Spleen (tissue), 13 donors: ENCODE results near the gene SLC28A3. TPM values are rescaled to one million over a fixed set of nuclear protein-coding genes. Genes with fewer than 3 reads are reported as not detected.
"Not testable (repeated sequence)": the region's sequence is repeated elsewhere in the genome, so short reads cannot be mapped to it uniquely, and the experiment has no call there.

ENCODE experiments used
- DNase-seq: peaks from one replicate; pipeline ENCODE4 v3.0.0-alpha.2; 2020
- H3K27ac ChIP-seq, 8 donors: fragments of 200-600 bp; sonication (generic) in 7 of 8; 1 replicate in 4 of 8; 2 replicates in 4 of 8; pipeline versions ENCODE4 v1.5.0 to v1.8.0; 2016 to 2021; ENCODE audit warnings: inconsistent platforms in 4 of 8, mild to moderate bottlenecking in 4 of 8, moderate library complexity in 1 of 8
- H3K27me3 ChIP-seq, 7 donors: fragments of 200-600 bp; sonication (generic) in 6 of 7; replicated peaks in 1 of 7; 1 replicate in 4 of 7; 2 replicates in 3 of 7; pipeline versions ENCODE4 v1.5.0 to v1.8.0; 2016 to 2021; ENCODE audit warnings: inconsistent platforms in 3 of 7, mild to moderate bottlenecking in 1 of 7
- H3K36me3 ChIP-seq, 6 donors: fragments of 200-600 bp; sonication (generic) in 5 of 6; 1 replicate in 4 of 6; 2 replicates in 2 of 6; pipeline versions ENCODE4 v1.5.0 to v1.8.0; 2016 to 2021; ENCODE audit warnings: inconsistent platforms in 2 of 6
- H3K4me1 ChIP-seq, 6 donors: fragments of 200-600 bp; sonication (generic) in 5 of 6; 1 replicate in 3 of 6; 2 replicates in 3 of 6; pipeline versions ENCODE4 v1.5.0 to v1.8.0; 2016 to 2021; ENCODE audit warnings: inconsistent platforms in 3 of 6
- H3K4me3 ChIP-seq, 8 donors: fragments of 200-600 bp; sonication (generic) in 7 of 8; 1 replicate in 4 of 8; 2 replicates in 4 of 8; pipeline versions ENCODE4 v1.5.0 to v1.8.0; 2016 to 2021; ENCODE audit warnings: inconsistent platforms in 4 of 8, mild to moderate bottlenecking in 4 of 8, moderate library complexity in 2 of 8
- H3K9me3 ChIP-seq, 8 donors: fragments of 200-600 bp; sonication (generic) in 7 of 8; 1 replicate in 4 of 8; 2 replicates in 4 of 8; pipeline versions ENCODE4 v1.5.0 to v1.8.0; 2016 to 2021; ENCODE audit warnings: inconsistent platforms in 4 of 8
- CTCF ChIP-seq, 11 experiments: fragments of 200-600 bp in 7 of 11; fragments of 450-650 bp in 4 of 11; sonication (generic) in 4 of 11; IDR thresholded peaks in 8 of 11; conservative IDR thresholded peaks in 3 of 11; 1 replicate in 7 of 11; 2 replicates in 4 of 11; pipeline versions ENCODE4 v1.4.0 to v1.8.0; 2016 to 2021; ENCODE audit warnings: antibody characterized with exemption in 11 of 11, inconsistent platforms in 4 of 11, mild to moderate bottlenecking in 1 of 11
- POLR2A ChIP-seq, 3 donors: fragments of 450-650 bp; IDR thresholded peaks; one replicate each; pipeline ENCODE4 v1.5.1; 2017; ENCODE audit warnings: antibody characterized with exemption in 3 of 3, mild to moderate bottlenecking in 1 of 3
- POLR2AphosphoS5 ChIP-seq, 3 donors: sonication (generic); formaldehyde crosslinking; IDR thresholded peaks; one replicate each; pipeline ENCODE4 v1.5.1; 2017; ENCODE audit warnings: antibody characterized with exemption in 3 of 3
- WGBS, 5 donors: extraction: QIAGEN DNeasy Blood & Tissue Kit in 3 of 5; methylation state at CpG; one replicate each; pipeline versions ENCODE4 v1.1.5 to v1.1.7; 2013 to 2018; 5-methylcytosine and 5-hydroxymethylcytosine counted together
- intact Hi-C: fragments of 100-400 bp; cut with DNase I; formaldehyde crosslinking; loops from one replicate; pipeline ENCODE4 v1.15.0; 2023; ENCODE audit warnings: low total_unique reads
- long read RNA-seq, 2 donors: transcript quantifications; one replicate each; lab custom pipeline, GENCODE V29; 2026
- polyA plus RNA-seq, 3 donors: library from polyadenylated mRNA; stranded (reverse); fragments of 200-250 nt; gene quantifications; one replicate each; pipeline ENCODE4 v1.2.1, GENCODE V29; 2013
- total RNA-seq, 7 donors: library from RNA; depleted of rRNA in 3 of 7; stranded (reverse); fragments of >200 nt in 3 of 7; fragmentation: NEBNext Ultra II Directional in 4 of 7; extraction: Animal tissue kit (Norgen Biotek cat#: 25700) in 4 of 7; gene quantifications; one replicate each; pipeline versions ENCODE4 v1.1.0 to v1.2.1, GENCODE V29; 2016 to 2021
- donor health status: healthy with polysubstance abuse.
- donor health status: DM: no; HTN: no; CAD: no; lungs with moderate emphysema.
- donor health status: DM: no; HTN: no; CAD: no.
- donor health status: Bipolar disorder and iron deficiency.
- donor health status: healthy.
- donor health status: DM: no; HTN: no; CAD: no.
- donor health status: DM: yes; HTN: yes; CAD: no.

The SLC28A3 gene
- total RNA-seq (1 to 10 TPM in 2 of 7 donors, under 1 TPM in 4, not detected in 1; 0.44 to 1.2 (median 0.62) TPM), polyA plus RNA-seq (under 1 TPM; 0.06 to 0.38 (median 0.22) TPM)
- long read RNA-seq, donor 1, result 0 reads
- long read RNA-seq, donor 2, full-length matches to known transcripts, result 1 of 1 reads
- long read RNA-seq, donor 2, partial matches to known transcripts, result 0 of 1 reads
- long read RNA-seq, donor 2, other reads (novel, unspliced or antisense), result 0 of 1 reads

- H3K4me1 ChIP-seq, result no peaks in the 10 kb centered on the region
- TF ChIP-seq POLR2AphosphoS5 (IDR thresholded peaks at IDR 0.05) (no peak), POLR2A (IDR thresholded peaks at IDR 0.05) (no peak), CTCF (IDR thresholded peaks at IDR 0.05 in 8 of 11, conservative IDR thresholded peaks at IDR 0.05 in 3 of 11) (no peak)
- no peak for DNase-seq
- H3K27ac ChIP-seq, result no peak within 1 kb of the TSS
- no peak within 1 kb of the TSS for H3K4me3 ChIP-seq
- WGBS, 5 donors, result 76 to 88% (median 86%) methylated on average over 5 of the region's 5 CpGs
- no peaks in the 10 kb centered on the region for H3K36me3 ChIP-seq
- no peaks in the 10 kb centered on the region for H3K9me3 ChIP-seq
- H3K27me3 ChIP-seq, result no peaks in the 10 kb centered on the region
- intact Hi-C loops, result no loop called here
These were observed at the start of gene SLC28A3 for GRCh38 chr9:84340535-84340934. TSS of gene SLC28A3 (minus strand) at chr9:84340758. CDS start at chr9:84340633, 125 bp downstream.

GRCh38 chr9:84390254-84390653 lies 49.7 kb upstream of the SLC28A3 start:
- not testable (repeated sequence) for H3K36me3 ChIP-seq, DNase-seq, H3K4me1 ChIP-seq, H3K4me3 ChIP-seq, H3K9me3 ChIP-seq, H3K27ac ChIP-seq
- peaks cover 0 to 18% (median 0%) of the 10 kb centered on the region in 7 donors for H3K27me3 ChIP-seq
- intact Hi-C loops, result loop anchor here (10.0 kb wide), 2 partner anchors 565 to 1395 kb away; no protein-coding TSS in a partner anchor
- 61 to 80% (median 73%) methylated on average over 7 of the region's 7 CpGs for WGBS, 5 donors

GRCh38 chr9:84387821-84388220 lies 47.3 kb upstream of the SLC28A3 start:
- intact Hi-C loops, result no loop called here
- H3K27ac ChIP-seq, result no peak overlapping the region
- no peaks in the 10 kb centered on the region for H3K9me3 ChIP-seq
- TF ChIP-seq POLR2A (IDR thresholded peaks at IDR 0.05), result no peak
- no peak for DNase-seq
- 51 to 85% (median 71%) methylated on average over 5 of the region's 5 CpGs for WGBS, 5 donors
- no peaks in the 10 kb centered on the region for H3K36me3 ChIP-seq
- no peaks in the 10 kb centered on the region for H3K4me1 ChIP-seq
- no peak overlapping the region for H3K4me3 ChIP-seq
- H3K27me3 ChIP-seq, result peaks cover 0 to 2% (median 0%) of the 10 kb centered on the region in 7 donors

- Histone ChIP-seq H3K27me3 (no peaks in the 10 kb centered on the region), H3K36me3 (no peaks in the 10 kb centered on the region), H3K4me3 (no peak overlapping the region), H3K9me3 (no peaks in the 10 kb centered on the region), H3K4me1 (no peaks in the 10 kb centered on the region), H3K27ac (no peak overlapping the region)
- DNase-seq, result no peak
- intact Hi-C loops, result no loop called here
- TF ChIP-seq CTCF (IDR thresholded peaks at IDR 0.05 in 8 of 11, conservative IDR thresholded peaks at IDR 0.05 in 3 of 11), result no peak
- no peak for TF ChIP-seq POLR2A (IDR thresholded peaks at IDR 0.05)
- no peak for TF ChIP-seq POLR2AphosphoS5 (IDR thresholded peaks at IDR 0.05)
- WGBS, 5 donors, result 90 to 97% (median 94%) methylated on average over 1 of the region's 1 CpG
These were observed 46.2 kb upstream of the SLC28A3 start for GRCh38 chr9:84386753-84387152.

- intact Hi-C loops, result no loop called here
These were observed 45.0 kb upstream of the SLC28A3 start for GRCh38 chr9:84385386-84386040.

More at GRCh38 chr9:84385386-84386040, 45.0 kb upstream of the SLC28A3 start:
- Histone ChIP-seq H3K36me3 (no peaks in the 10 kb centered on the region), H3K9me3 (no peaks in the 10 kb centered on the region), H3K27me3 (no peaks in the 10 kb centered on the region), H3K4me3 (no peak overlapping the region), H3K4me1 (no peaks in the 10 kb centered on the region), H3K27ac (no peak overlapping the region)
- WGBS, 5 donors, result 48 to 100% (median 91%) methylated on average over 1 of the region's 1 CpG
- DNase-seq, result no peak
- no peak for TF ChIP-seq CTCF (IDR thresholded peaks at IDR 0.05 in 8 of 11, conservative IDR thresholded peaks at IDR 0.05 in 3 of 11)
- no peak for TF ChIP-seq POLR2AphosphoS5 (IDR thresholded peaks at IDR 0.05)
- no peak for TF ChIP-seq POLR2A (IDR thresholded peaks at IDR 0.05)
